WTC11 (cell line): ENCODE data around the gene MRPS6. TPM values are rescaled to one million over a fixed set of nuclear protein-coding genes. Genes with fewer than 3 reads are reported as not detected.

Experiments
- ATAC-seq: fragments of 200-7000 bp; cut with Tn5 transposase; 2 replicates; pipeline ENCODE4 v1.10.0; 2021; ENCODE audit warnings: mild to moderate bottlenecking, moderate library complexity
- CTCF ChIA-PET: fragments of 300-600 bp; sonication (Branson Sonifier 250); formaldehyde crosslinking; loops from one replicate; lab custom pipeline; 2021; ENCODE audit warnings: antibody characterized with exemption; lab: Charles Lee
- POLR2A ChIA-PET: fragments of 350-600 bp; sonication (Branson Sonifier 250); formaldehyde crosslinking; loops from one replicate; lab custom pipeline; 2021; ENCODE audit warnings: antibody characterized with exemption; lab: Charles Lee
- DNase-seq: peaks from one replicate; pipeline ENCODE4 v3.0.0; 2021; ENCODE audit warnings: low spot score
- H3K27ac Mint-ChIP-seq: 2 replicates; pipeline ENCODE4 v1.8.0; 2021; ENCODE audit warnings: mixed read lengths
- H3K27me3 Mint-ChIP-seq: 2 replicates; pipeline ENCODE4 v1.8.0; 2021; ENCODE audit warnings: low read depth, mild to moderate bottlenecking, moderate library complexity, mixed read lengths
- H3K36me3 Mint-ChIP-seq: 2 replicates; pipeline ENCODE4 v1.8.0; 2021; ENCODE audit warnings: mixed read lengths
- H3K4me1 Mint-ChIP-seq: 2 replicates; pipeline ENCODE4 v1.8.0; 2022; ENCODE audit warnings: mixed read lengths
- H3K4me3 Mint-ChIP-seq: 2 replicates; pipeline ENCODE4 v1.8.0; 2021; ENCODE audit warnings: mild to moderate bottlenecking, moderate library complexity, mixed read lengths
- H3K9me3 Mint-ChIP-seq: 2 replicates; pipeline ENCODE4 v1.8.0; 2021; ENCODE audit warnings: mixed read lengths
- ATF2 ChIP-seq: sonication (generic); formaldehyde crosslinking; IDR thresholded peaks from 2 replicates; pipeline ENCODE4 v1.8.1; 2022; ENCODE audit warnings: low read depth, missing genetic modification reagents, borderline replicate concordance
- EMX1 ChIP-seq: fragments of 250-450 bp; sonication (Bioruptor Pico); IDR thresholded peaks from 2 replicates; pipeline ENCODE4 v1.8.0; 2021; ENCODE audit warnings: mild to moderate bottlenecking
- ESRRA ChIP-seq: sonication (generic); formaldehyde crosslinking; IDR thresholded peaks from 2 replicates; pipeline ENCODE4 v1.8.1; 2022; ENCODE audit warnings: mild to moderate bottlenecking, missing genetic modification reagents, borderline replicate concordance
- ETV6 ChIP-seq: sonication (generic); formaldehyde crosslinking; IDR thresholded peaks from 2 replicates; pipeline ENCODE4 v1.8.1; 2022; ENCODE audit warnings: mild to moderate bottlenecking, missing genetic modification reagents
- FOXJ3 ChIP-seq: sonication (generic); formaldehyde crosslinking; IDR thresholded peaks from 2 replicates; pipeline ENCODE4 v1.9.0; 2021; ENCODE audit warnings: missing genetic modification reagents, mild to moderate bottlenecking, borderline replicate concordance
- FOXK1 ChIP-seq: sonication (generic); formaldehyde crosslinking; IDR thresholded peaks from 2 replicates; pipeline ENCODE4 v1.8.0; 2022; ENCODE audit warnings: mild to moderate bottlenecking, moderate library complexity, missing genetic modification reagents
- HMGA2 ChIP-seq: fragments of 250-450 bp; sonication (Bioruptor Pico); IDR thresholded peaks from 2 replicates; pipeline ENCODE4 v1.4.0; 2021; ENCODE audit warnings: mild to moderate bottlenecking, moderate library complexity
- KAT7 ChIP-seq: sonication (generic); formaldehyde crosslinking; IDR thresholded peaks from 2 replicates; pipeline ENCODE4 v1.8.1; 2023; ENCODE audit warnings: missing genetic modification reagents, mild to moderate bottlenecking, borderline replicate concordance
- MYBL2 ChIP-seq: sonication (generic); formaldehyde crosslinking; IDR thresholded peaks from 2 replicates; pipeline ENCODE4 v1.8.1; 2023; ENCODE audit warnings: mild to moderate bottlenecking, moderate library complexity, missing genetic modification reagents
- NFE2L1 ChIP-seq: sonication (generic); formaldehyde crosslinking; IDR thresholded peaks from 2 replicates; pipeline ENCODE4 v1.8.1; 2023; ENCODE audit warnings: missing genetic modification reagents
- NR2C2 ChIP-seq: sonication (generic); formaldehyde crosslinking; IDR thresholded peaks from 2 replicates; pipeline ENCODE4 v1.8.0; 2022; ENCODE audit warnings: mild to moderate bottlenecking, missing genetic modification reagents
- PRRX2 ChIP-seq: fragments of 250-450 bp; sonication (Bioruptor Pico); IDR thresholded peaks from 2 replicates; pipeline ENCODE4 v1.8.0; 2021; ENCODE audit warnings: mild to moderate bottlenecking
- RELA ChIP-seq: sonication (generic); formaldehyde crosslinking; IDR thresholded peaks from 2 replicates; pipeline ENCODE4 v1.8.1; 2022; ENCODE audit warnings: missing genetic modification reagents, mild to moderate bottlenecking, borderline replicate concordance
- RORB ChIP-seq: fragments of 250-450 bp; sonication (Bioruptor Pico); IDR thresholded peaks from 2 replicates; pipeline ENCODE4 v1.9.0; 2021; ENCODE audit warnings: mild to moderate bottlenecking
- TEAD1 ChIP-seq: sonication (generic); formaldehyde crosslinking; IDR thresholded peaks from 2 replicates; pipeline ENCODE4 v1.8.0; 2022; ENCODE audit warnings: mild to moderate bottlenecking, missing genetic modification reagents
- TEAD4 ChIP-seq: sonication (generic); formaldehyde crosslinking; IDR thresholded peaks from 2 replicates; pipeline ENCODE4 v1.8.0; 2022; ENCODE audit warnings: mild to moderate bottlenecking, missing genetic modification reagents
- ZBTB21 ChIP-seq: sonication (generic); formaldehyde crosslinking; IDR thresholded peaks from 2 replicates; pipeline ENCODE4 v1.8.1; 2023; ENCODE audit warnings: mild to moderate bottlenecking, missing genetic modification reagents, borderline replicate concordance
- ZBTB43 ChIP-seq: sonication (generic); formaldehyde crosslinking; IDR thresholded peaks from 2 replicates; pipeline ENCODE4 v1.8.1; 2023; ENCODE audit warnings: mild to moderate bottlenecking, missing genetic modification reagents
- ZNF138 ChIP-seq: sonication (generic); formaldehyde crosslinking; conservative IDR thresholded peaks from 2 replicates; pipeline ENCODE4 v1.8.1; 2022; ENCODE audit warnings: mild to moderate bottlenecking, moderate library complexity, missing genetic modification reagents
- total RNA-seq: library from RNA; stranded (reverse); gene quantifications from 3 replicates; pipeline ENCODE4 v1.2.3, GENCODE V29; 2021
- TF ChIP-seq, protein P1 (sequence below): fragments of 250-450 bp; sonication (Bioruptor Pico); IDR thresholded peaks from 2 replicates; pipeline ENCODE4 v1.9.0; 2021; ENCODE audit warnings: mild to moderate bottlenecking
- TF ChIP-seq, protein P2 (sequence below): sonication (generic); formaldehyde crosslinking; IDR thresholded peaks from 2 replicates; pipeline ENCODE4 v1.8.1; 2023; ENCODE audit warnings: mild to moderate bottlenecking, missing genetic modification reagents
- TF ChIP-seq, protein P3 (sequence below): fragments of 250-450 bp; sonication (Bioruptor Pico); IDR thresholded peaks from 2 replicates; pipeline ENCODE4 v2.1.2; 2022; ENCODE audit warnings: mild to moderate bottlenecking, moderate library complexity
- TF ChIP-seq, protein P4 (sequence below): sonication (generic); formaldehyde crosslinking; IDR thresholded peaks from 2 replicates; pipeline ENCODE4 v1.8.0; 2023; ENCODE audit warnings: mild to moderate bottlenecking, missing genetic modification reagents
- TF ChIP-seq, protein P5 (sequence below): sonication (generic); formaldehyde crosslinking; conservative IDR thresholded peaks from 2 replicates; pipeline ENCODE4 v1.8.1; 2023; ENCODE audit warnings: mild to moderate bottlenecking, low read depth, missing genetic modification reagents, moderate library complexity

MRPS6 gene
- total RNA-seq, 1 experiment from 2014 or later = 133 TPM

DNA sequence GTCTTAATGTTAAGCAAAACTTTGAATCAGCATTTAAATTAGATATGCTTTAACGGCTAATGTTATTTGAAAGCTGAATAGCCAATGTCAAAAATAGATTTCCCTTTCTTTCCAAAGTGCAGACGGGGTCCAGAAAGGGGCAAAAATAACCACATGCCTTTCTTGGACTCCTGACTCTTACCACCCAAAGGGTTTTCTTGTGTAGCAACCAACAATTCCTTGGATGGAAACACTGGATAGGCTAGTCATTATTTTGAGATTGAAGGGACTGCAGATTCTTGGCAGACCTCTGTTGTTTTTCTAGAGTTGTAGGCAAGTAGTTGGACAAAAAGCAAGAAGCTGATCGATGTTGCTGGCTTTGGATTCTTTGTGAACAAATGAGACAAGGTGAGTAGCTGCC lies 107.0 kb downstream of the MRPS6 start:
- peak overlapping the region; percentile 34; the same call in 1 of the 2 replicates for H3K4me3 Mint-ChIP-seq
- no peak for DNase-seq
- no peaks in the 10 kb centered on the region for H3K9me3 Mint-ChIP-seq
- H3K27ac Mint-ChIP-seq = no peak overlapping the region
- POLR2A ChIA-PET = no interaction called here
- CTCF ChIA-PET = interaction anchor here (0.6 to 1.8 kb wide), 3 partner anchors 14 to 51 kb away, joined by 3 to 7 read pairs (median 4); no protein-coding TSS in a partner anchor
- H3K36me3 Mint-ChIP-seq = no peaks in the 10 kb centered on the region; the same call in 1 of the 2 replicates
- peaks cover 51% of the 10 kb centered on the region for H3K4me1 Mint-ChIP-seq
- ATAC-seq = no peak
- H3K27me3 Mint-ChIP-seq = peaks cover 34% of the 10 kb centered on the region
- TF ChIP-seq FOXK1 (no peak), NFE2L1 (CRISPR knock-in tag) (no peak), TEAD1 (no peak), PRRX2 (CRISPR knock-in tag) (no peak), EMX1 (no peak), TEAD4 (no peak), NR2C2 (no peak), KAT7 (CRISPR knock-in tag) (no peak), ESRRA (CRISPR knock-in tag) (no peak), ZBTB21 (no peak), ZBTB43 (CRISPR knock-in tag) (no peak), RORB (no peak), RELA (CRISPR knock-in tag) (no peak), FOXJ3 (CRISPR knock-in tag) (no peak), ZNF138 (no peak), MYBL2 (CRISPR knock-in tag) (no peak)
- TF ChIP-seq, protein P1, sequence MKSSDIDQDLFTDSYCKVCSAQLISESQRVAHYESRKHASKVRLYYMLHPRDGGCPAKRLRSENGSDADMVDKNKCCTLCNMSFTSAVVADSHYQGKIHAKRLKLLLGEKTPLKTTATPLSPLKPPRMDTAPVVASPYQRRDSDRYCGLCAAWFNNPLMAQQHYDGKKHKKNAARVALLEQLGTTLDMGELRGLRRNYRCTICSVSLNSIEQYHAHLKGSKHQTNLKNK (CRISPR knock-in tag) = no peak
- TF ChIP-seq, protein P2, sequence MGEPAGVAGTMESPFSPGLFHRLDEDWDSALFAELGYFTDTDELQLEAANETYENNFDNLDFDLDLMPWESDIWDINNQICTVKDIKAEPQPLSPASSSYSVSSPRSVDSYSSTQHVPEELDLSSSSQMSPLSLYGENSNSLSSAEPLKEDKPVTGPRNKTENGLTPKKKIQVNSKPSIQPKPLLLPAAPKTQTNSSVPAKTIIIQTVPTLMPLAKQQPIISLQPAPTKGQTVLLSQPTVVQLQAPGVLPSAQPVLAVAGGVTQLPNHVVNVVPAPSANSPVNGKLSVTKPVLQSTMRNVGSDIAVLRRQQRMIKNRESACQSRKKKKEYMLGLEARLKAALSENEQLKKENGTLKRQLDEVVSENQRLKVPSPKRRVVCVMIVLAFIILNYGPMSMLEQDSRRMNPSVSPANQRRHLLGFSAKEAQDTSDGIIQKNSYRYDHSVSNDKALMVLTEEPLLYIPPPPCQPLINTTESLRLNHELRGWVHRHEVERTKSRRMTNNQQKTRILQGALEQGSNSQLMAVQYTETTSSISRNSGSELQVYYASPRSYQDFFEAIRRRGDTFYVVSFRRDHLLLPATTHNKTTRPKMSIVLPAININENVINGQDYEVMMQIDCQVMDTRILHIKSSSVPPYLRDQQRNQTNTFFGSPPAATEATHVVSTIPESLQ (CRISPR knock-in tag) = no peak
- TF ChIP-seq, protein P3, sequence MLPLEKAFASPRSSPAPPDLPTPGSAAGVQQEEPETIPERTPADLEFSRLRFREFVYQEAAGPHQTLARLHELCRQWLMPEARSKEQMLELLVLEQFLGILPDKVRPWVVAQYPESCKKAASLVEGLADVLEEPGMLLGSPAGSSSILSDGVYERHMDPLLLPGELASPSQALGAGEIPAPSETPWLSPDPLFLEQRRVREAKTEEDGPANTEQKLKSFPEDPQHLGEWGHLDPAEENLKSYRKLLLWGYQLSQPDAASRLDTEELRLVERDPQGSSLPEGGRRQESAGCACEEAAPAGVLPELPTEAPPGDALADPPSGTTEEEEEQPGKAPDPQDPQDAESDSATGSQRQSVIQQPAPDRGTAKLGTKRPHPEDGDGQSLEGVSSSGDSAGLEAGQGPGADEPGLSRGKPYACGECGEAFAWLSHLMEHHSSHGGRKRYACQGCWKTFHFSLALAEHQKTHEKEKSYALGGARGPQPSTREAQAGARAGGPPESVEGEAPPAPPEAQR (CRISPR knock-in tag) = no peak
- TF ChIP-seq, protein P4, sequence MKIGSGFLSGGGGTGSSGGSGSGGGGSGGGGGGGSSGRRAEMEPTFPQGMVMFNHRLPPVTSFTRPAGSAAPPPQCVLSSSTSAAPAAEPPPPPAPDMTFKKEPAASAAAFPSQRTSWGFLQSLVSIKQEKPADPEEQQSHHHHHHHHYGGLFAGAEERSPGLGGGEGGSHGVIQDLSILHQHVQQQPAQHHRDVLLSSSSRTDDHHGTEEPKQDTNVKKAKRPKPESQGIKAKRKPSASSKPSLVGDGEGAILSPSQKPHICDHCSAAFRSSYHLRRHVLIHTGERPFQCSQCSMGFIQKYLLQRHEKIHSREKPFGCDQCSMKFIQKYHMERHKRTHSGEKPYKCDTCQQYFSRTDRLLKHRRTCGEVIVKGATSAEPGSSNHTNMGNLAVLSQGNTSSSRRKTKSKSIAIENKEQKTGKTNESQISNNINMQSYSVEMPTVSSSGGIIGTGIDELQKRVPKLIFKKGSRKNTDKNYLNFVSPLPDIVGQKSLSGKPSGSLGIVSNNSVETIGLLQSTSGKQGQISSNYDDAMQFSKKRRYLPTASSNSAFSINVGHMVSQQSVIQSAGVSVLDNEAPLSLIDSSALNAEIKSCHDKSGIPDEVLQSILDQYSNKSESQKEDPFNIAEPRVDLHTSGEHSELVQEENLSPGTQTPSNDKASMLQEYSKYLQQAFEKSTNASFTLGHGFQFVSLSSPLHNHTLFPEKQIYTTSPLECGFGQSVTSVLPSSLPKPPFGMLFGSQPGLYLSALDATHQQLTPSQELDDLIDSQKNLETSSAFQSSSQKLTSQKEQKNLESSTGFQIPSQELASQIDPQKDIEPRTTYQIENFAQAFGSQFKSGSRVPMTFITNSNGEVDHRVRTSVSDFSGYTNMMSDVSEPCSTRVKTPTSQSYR = no peak

GRCh38 chr21:34180826-34181359 lies 107.5 kb downstream of the MRPS6 start:
- Mint-ChIP-seq H3K4me1 (peaks cover 51% of the 10 kb centered on the region), H3K9me3 (no peaks in the 10 kb centered on the region), H3K27ac (no peak overlapping the region), H3K36me3 (no peaks in the 10 kb centered on the region; the same call in 1 of the 2 replicates), H3K4me3 (peak overlapping the region; percentile 1; the same call in 1 of the 2 replicates), H3K27me3 (peaks cover 34% of the 10 kb centered on the region)
- ATAC-seq (peak; percentile 64), DNase-seq (no peak)
- ChIA-PET POLR2A (no interaction called here), CTCF (interaction anchor here (1.2 kb wide), 1 partner anchor 14 kb away, joined by 3 read pairs; no protein-coding TSS in a partner anchor)
- TF ChIP-seq, protein P5, sequence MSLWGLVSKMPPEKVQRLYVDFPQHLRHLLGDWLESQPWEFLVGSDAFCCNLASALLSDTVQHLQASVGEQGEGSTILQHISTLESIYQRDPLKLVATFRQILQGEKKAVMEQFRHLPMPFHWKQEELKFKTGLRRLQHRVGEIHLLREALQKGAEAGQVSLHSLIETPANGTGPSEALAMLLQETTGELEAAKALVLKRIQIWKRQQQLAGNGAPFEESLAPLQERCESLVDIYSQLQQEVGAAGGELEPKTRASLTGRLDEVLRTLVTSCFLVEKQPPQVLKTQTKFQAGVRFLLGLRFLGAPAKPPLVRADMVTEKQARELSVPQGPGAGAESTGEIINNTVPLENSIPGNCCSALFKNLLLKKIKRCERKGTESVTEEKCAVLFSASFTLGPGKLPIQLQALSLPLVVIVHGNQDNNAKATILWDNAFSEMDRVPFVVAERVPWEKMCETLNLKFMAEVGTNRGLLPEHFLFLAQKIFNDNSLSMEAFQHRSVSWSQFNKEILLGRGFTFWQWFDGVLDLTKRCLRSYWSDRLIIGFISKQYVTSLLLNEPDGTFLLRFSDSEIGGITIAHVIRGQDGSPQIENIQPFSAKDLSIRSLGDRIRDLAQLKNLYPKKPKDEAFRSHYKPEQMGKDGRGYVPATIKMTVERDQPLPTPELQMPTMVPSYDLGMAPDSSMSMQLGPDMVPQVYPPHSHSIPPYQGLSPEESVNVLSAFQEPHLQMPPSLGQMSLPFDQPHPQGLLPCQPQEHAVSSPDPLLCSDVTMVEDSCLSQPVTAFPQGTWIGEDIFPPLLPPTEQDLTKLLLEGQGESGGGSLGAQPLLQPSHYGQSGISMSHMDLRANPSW (CRISPR knock-in tag) = no peak
- no peak for TF ChIP-seq ATF2 (CRISPR knock-in tag)
- TF ChIP-seq HMGA2 (CRISPR knock-in tag) = no peak
- TF ChIP-seq ETV6 (CRISPR knock-in tag) = no peak
